Loucy (cell line): ENCODE results near the gene EFHD1.

Source experiments
- H2AFZ ChIP-seq: fragments of 200-600 bp; sonication (generic); 2 replicates; pipeline ENCODE4 v1.6.0; 2016; ENCODE audit warnings: antibody characterized with exemption, mild to moderate bottlenecking, low read length, moderate library complexity
- H3F3A ChIP-seq: fragments of 200-600 bp; 2 replicates; pipeline ENCODE4 v1.6.0; 2016; ENCODE audit warnings: antibody characterized with exemption, low read depth, mild to moderate bottlenecking
- H3K27me3 ChIP-seq: fragments of 200-600 bp; sonication (generic); 2 replicates; pipeline ENCODE4 v1.6.1; 2014; ENCODE audit warnings: low read length, mild to moderate bottlenecking; ENCODE audit not compliant: insufficient read depth, poor library complexity, severe bottlenecking
- H3K36me3 ChIP-seq: fragments of 200-600 bp; sonication (generic); 2 replicates; pipeline ENCODE4 v1.6.1; 2016; ENCODE audit warnings: low read length; ENCODE audit not compliant: insufficient read depth
- H3K4me1 ChIP-seq: fragments of 200-600 bp; sonication (generic); 2 replicates; pipeline ENCODE4 v1.5.1; 2014; ENCODE audit warnings: low read length, mild to moderate bottlenecking; ENCODE audit not compliant: insufficient read depth, poor library complexity, severe bottlenecking
- H3K4me2 ChIP-seq: fragments of 200-600 bp; sonication (generic); 2 replicates; pipeline ENCODE4 v1.6.0; 2014; ENCODE audit warnings: antibody characterized with exemption, low read length, low read depth, mild to moderate bottlenecking; ENCODE audit not compliant: poor library complexity, severe bottlenecking
- H3K4me3 ChIP-seq: fragments of 200-600 bp; sonication (generic); 2 replicates; pipeline ENCODE4 v1.5.1; 2014; ENCODE audit warnings: low read length, mild to moderate bottlenecking, mixed read lengths; ENCODE audit not compliant: poor library complexity, severe bottlenecking
- H3K79me2 ChIP-seq: fragments of 200-600 bp; sonication (generic); 2 replicates; pipeline ENCODE4 v1.6.1; 2014; ENCODE audit warnings: low read length; ENCODE audit not compliant: insufficient read depth
- H3K9ac ChIP-seq: fragments of 200-600 bp; sonication (generic); 2 replicates; pipeline ENCODE4 v1.6.0; 2014; ENCODE audit warnings: mild to moderate bottlenecking, low read depth, low read length, moderate library complexity; ENCODE audit not compliant: poor library complexity, severe bottlenecking
- H3K9me2 ChIP-seq: fragments of 200-600 bp; sonication (generic); replicated peaks from 2 replicates; pipeline ENCODE4 v1.6.1; 2016; ENCODE audit warnings: low read depth, low read length, mixed read lengths
- H3K9me3 ChIP-seq: fragments of 200-600 bp; sonication (generic); 2 replicates; pipeline ENCODE4 v1.6.1; 2014; ENCODE audit warnings: mild to moderate bottlenecking, antibody characterized with exemption, low read length, low read depth; ENCODE audit not compliant: insufficient read depth
- H4K20me1 ChIP-seq: fragments of 200-600 bp; sonication (generic); 2 replicates; pipeline ENCODE4 v1.6.0; 2014; ENCODE audit warnings: antibody characterized with exemption, low read length, mild to moderate bottlenecking; ENCODE audit not compliant: insufficient read depth, poor library complexity, severe bottlenecking
- EZH2phosphoT487 ChIP-seq: fragments of 200-600 bp; IDR thresholded peaks from 2 replicates; pipeline ENCODE4 v1.6.1; 2018; ENCODE audit warnings: antibody characterized with exemption, mild to moderate bottlenecking, moderate library complexity, borderline replicate concordance
- TF ChIP-seq, protein P1 (sequence below): fragments of 200-600 bp; sonication (generic); conservative IDR thresholded peaks from 2 replicates; pipeline ENCODE4 v1.5.1; 2014; ENCODE audit warnings: mild to moderate bottlenecking, antibody characterized with exemption, low read length

The EFHD1 gene

DNA sequence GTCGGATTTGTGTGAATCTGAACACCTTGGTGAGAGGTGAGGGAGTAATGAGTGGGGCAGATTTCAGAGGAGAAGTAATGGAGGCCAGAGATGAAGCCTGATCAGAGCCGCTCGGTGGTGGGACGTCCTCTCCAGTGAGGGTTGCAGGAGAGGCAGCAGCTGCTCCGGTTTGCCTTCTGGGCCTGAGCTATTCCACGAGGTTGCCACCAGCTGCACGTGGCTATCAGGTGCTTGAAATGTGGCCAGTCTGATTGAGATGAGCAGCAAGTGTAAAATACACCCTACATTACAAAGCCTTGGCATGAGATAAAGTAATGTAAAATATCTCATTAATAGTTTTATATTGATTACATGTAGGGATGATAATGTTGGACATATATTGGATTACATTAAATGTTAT, 10.8 kb upstream of the EFHD1 start:
- Histone ChIP-seq H3K79me2 (no peaks in the 10 kb centered on the region), H3K4me2 (no peak overlapping the region), H3F3A (no peaks in the 10 kb centered on the region), H3K36me3 (no peaks in the 10 kb centered on the region), H3K27me3 (no peaks in the 10 kb centered on the region), H3K4me1 (no peaks in the 10 kb centered on the region), H4K20me1 (no peaks in the 10 kb centered on the region), H3K9ac (no peak overlapping the region), H3K4me3 (no peak overlapping the region), H3K9me2 (no peaks in the 10 kb centered on the region), H3K9me3 (no peaks in the 10 kb centered on the region), H2AFZ (no peak overlapping the region)
- TF ChIP-seq, protein P1, sequence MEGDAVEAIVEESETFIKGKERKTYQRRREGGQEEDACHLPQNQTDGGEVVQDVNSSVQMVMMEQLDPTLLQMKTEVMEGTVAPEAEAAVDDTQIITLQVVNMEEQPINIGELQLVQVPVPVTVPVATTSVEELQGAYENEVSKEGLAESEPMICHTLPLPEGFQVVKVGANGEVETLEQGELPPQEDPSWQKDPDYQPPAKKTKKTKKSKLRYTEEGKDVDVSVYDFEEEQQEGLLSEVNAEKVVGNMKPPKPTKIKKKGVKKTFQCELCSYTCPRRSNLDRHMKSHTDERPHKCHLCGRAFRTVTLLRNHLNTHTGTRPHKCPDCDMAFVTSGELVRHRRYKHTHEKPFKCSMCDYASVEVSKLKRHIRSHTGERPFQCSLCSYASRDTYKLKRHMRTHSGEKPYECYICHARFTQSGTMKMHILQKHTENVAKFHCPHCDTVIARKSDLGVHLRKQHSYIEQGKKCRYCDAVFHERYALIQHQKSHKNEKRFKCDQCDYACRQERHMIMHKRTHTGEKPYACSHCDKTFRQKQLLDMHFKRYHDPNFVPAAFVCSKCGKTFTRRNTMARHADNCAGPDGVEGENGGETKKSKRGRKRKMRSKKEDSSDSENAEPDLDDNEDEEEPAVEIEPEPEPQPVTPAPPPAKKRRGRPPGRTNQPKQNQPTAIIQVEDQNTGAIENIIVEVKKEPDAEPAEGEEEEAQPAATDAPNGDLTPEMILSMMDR: no peak
- TF ChIP-seq EZH2phosphoT487: no peak

DNA sequence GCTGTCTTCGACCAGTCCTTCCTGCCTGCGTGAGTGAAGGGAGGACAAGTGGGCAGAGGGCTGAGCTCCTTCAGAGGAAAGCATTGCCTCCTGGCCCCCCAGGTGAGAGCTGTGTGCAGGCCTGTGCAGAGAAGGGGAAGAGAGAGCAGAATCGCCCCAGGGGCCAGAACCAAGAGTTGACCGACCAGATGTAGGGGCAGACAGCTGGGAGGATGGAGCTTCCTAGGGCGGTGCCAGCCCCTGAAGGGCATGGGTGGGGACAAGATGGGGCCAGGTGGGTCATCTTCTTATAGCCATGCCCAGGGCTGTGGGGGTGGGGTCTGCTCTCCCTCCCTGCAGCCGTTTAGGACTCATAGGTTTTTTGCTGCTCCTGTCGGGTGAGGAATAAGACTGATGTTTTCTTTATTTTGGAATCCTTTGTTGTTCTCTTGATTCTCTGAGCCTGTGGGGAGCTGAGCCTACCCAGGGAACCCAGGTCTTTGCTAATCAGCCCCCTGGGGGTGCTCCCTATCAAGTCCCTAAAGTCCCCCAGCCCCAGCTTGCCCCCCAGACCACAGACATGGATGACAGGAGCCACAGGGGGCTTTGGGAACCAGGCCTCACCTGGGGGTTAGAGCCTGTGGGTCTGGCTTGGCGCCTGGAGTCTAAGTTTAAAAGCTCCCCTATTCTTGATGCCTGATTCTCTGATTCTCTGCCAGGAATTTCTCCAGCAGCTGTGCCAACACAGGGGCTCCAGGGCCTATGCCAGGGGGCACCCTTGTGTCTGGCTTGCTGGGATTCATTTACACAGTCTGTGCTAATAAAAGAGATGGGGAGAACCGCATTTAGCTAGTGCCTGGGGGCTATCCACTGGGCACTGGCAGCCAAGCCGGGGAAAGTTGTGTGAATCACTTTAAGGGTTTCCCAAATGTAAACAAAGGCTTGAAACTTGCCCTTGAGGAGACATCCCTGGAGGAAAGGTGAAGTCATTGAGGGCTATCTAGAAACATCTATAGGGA, 9.3 kb upstream of the EFHD1 start:
- H3K27me3 ChIP-seq: no peaks in the 10 kb centered on the region
- no peaks in the 10 kb centered on the region for H3K9me3 ChIP-seq
- no peaks in the 10 kb centered on the region for H3K36me3 ChIP-seq
- no peak overlapping the region for H3K4me3 ChIP-seq
- H3K79me2 ChIP-seq: no peaks in the 10 kb centered on the region
- TF ChIP-seq EZH2phosphoT487: no peak
- TF ChIP-seq, protein P1: no peak
- H3K4me2 ChIP-seq: no peak overlapping the region
- no peak overlapping the region for H3K9ac ChIP-seq
- no peaks in the 10 kb centered on the region for H3K4me1 ChIP-seq
- no peaks in the 10 kb centered on the region for H3K9me2 ChIP-seq
- H2AFZ ChIP-seq: no peak overlapping the region
- H4K20me1 ChIP-seq: no peaks in the 10 kb centered on the region
- no peaks in the 10 kb centered on the region for H3F3A ChIP-seq

DNA sequence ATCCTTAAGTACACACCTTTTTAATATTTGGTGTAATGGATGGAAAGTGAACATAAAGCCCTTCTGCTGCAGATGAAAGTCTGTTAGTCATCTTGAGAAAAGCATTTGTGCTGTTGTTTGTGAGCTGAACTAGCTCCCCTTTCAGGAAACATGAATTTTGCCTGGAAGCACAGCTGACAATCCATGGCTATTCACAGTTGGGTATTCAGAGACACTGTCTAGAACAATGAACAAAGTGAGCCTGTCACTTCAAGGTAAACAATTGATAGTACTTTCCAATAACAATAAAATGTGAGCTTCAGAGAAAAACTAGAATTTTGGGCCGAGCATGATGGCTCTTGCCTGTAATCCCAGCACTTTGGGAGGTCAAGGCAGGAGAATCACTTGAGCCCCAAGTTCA, 6.8 kb upstream of the EFHD1 start:
- Histone ChIP-seq H3K9me2 (no peaks in the 10 kb centered on the region), H3K4me2 (no peak overlapping the region), H2AFZ (no peak overlapping the region), H3F3A (no peaks in the 10 kb centered on the region), H3K36me3 (no peaks in the 10 kb centered on the region), H3K9ac (no peak overlapping the region), H3K4me1 (no peaks in the 10 kb centered on the region), H3K79me2 (no peaks in the 10 kb centered on the region), H3K27me3 (no peaks in the 10 kb centered on the region), H4K20me1 (no peaks in the 10 kb centered on the region), H3K4me3 (no peak overlapping the region), H3K9me3 (no peaks in the 10 kb centered on the region)
- no peak for TF ChIP-seq EZH2phosphoT487
- TF ChIP-seq, protein P1: no peak
